SK-N-MC (cell line): ENCODE data around the gene POLDIP2.
A peak's percentile ranks its signal among the peaks of the same experiment; 100 is the strongest.

Experiments used
- EZH2 ChIP-seq: fragments of 200-600 bp; sonication (generic); IDR thresholded peaks from one replicate; pipeline ENCODE4 v1.6.1; 2017; ENCODE audit warnings: antibody characterized with exemption
- FOXP2 ChIP-seq: optimal IDR thresholded peaks from 2 replicates; pipeline ENCODE3; 2011; ENCODE audit warnings: mild to moderate bottlenecking, moderate library complexity; ENCODE audit not compliant: insufficient read depth; ENCODE audit errors: extremely low read length, control extremely low read depth
- POLR2AphosphoS5 ChIP-seq: IDR thresholded peaks from 2 replicates; pipeline ENCODE4 v1.6.1; 2012; ENCODE audit warnings: mild to moderate bottlenecking, low read depth, low read length, borderline replicate concordance

GRCh38 chr17:28345419-28346198, 11.7 kb downstream of the POLDIP2 start:
- TF ChIP-seq EZH2 (no peak), POLR2AphosphoS5 (peak; percentile 27; the same call in 1 of the 2 replicates), FOXP2 (no peak)
